H1 (cell line): ENCODE results near the gene EVPL. TPM values are rescaled to one million over a fixed set of nuclear protein-coding genes. Genes with fewer than 3 reads are reported as not detected.

Experiments used
- CTCF ChIA-PET: fragments of 300-600 bp; sonication (Branson Sonifier 250); formaldehyde crosslinking; loops from one replicate; lab custom pipeline; 2021; ENCODE audit not compliant: partially characterized antibody; lab: Charles Lee
- POLR2A ChIA-PET: fragments of 300-600 bp; sonication (Branson Sonifier 250); formaldehyde crosslinking; loops from one replicate; lab custom pipeline; 2021; ENCODE audit warnings: inconsistent platforms; ENCODE audit not compliant: partially characterized antibody; lab: Charles Lee
- DNase-seq, 2 experiments: peaks; one replicate each; pipeline versions ENCODE4 v3.0.0 to v3.0.0-alpha.2; 2010 to 2022; ENCODE audit warnings: low spot score in 2 of 2, low read depth in 1 of 2, mixed read lengths in 1 of 2
- FAIRE-seq: peaks from 2 replicates; lab custom pipeline; 2011; peaks lifted over from hg19 to GRCh38; lab: Jason Lieb, UNC
- H2AFZ ChIP-seq: 2 replicates; pipeline ENCODE4 v1.8.1; 2012; ENCODE audit warnings: low read length, inconsistent platforms
- H2AK5ac ChIP-seq: 2 replicates; pipeline ENCODE4 v1.6.1; 2013; ENCODE audit warnings: low read depth, low read length
- H2BK120ac ChIP-seq: replicated peaks from 2 replicates; pipeline ENCODE3; 2013; ENCODE audit warnings: low read depth, low read length, inconsistent platforms
- H2BK12ac ChIP-seq: 2 replicates; pipeline ENCODE4 v1.6.1; 2013; ENCODE audit warnings: low read depth, low read length
- H2BK15ac ChIP-seq: 2 replicates; pipeline ENCODE4 v1.6.1; 2013; ENCODE audit warnings: low read length
- H2BK20ac ChIP-seq: 2 replicates; pipeline ENCODE4 v1.6.1; 2013; ENCODE audit warnings: low read length
- H2BK5ac ChIP-seq: 2 replicates; pipeline ENCODE4 v1.6.1; 2013; ENCODE audit warnings: low read depth, low read length
- H3K14ac ChIP-seq: 2 replicates; pipeline ENCODE4 v1.6.1; 2013; ENCODE audit warnings: inconsistent platforms; ENCODE audit not compliant: insufficient read length
- H3K18ac ChIP-seq: 2 replicates; pipeline ENCODE4 v1.6.1; 2013; ENCODE audit warnings: low read length; ENCODE audit errors: extremely low read depth
- H3K23ac ChIP-seq: 2 replicates; pipeline ENCODE4 v1.6.1; 2013; ENCODE audit warnings: inconsistent platforms; ENCODE audit not compliant: insufficient read length
- H3K23me2 ChIP-seq: 2 replicates; pipeline ENCODE4 v1.6.1; 2013; ENCODE audit warnings: low read depth, low read length
- H3K27ac ChIP-seq: 2 replicates; pipeline ENCODE4 v1.6.1; 2011; ENCODE audit warnings: low read depth, low read length, inconsistent platforms
- H3K27me3 ChIP-seq, 4 experiments: replicated peaks in 1 of 4; 1 replicate in 1 of 4; 2 replicates in 3 of 4; pipeline versions ENCODE4 v1.6.1 to v1.8.1; 2011 to 2013; ENCODE audit warnings: low read length in 3 of 4, mild to moderate bottlenecking in 3 of 4, inconsistent platforms in 2 of 4, mixed read lengths in 2 of 4, moderate library complexity in 1 of 4; ENCODE audit not compliant: control insufficient read depth in 3 of 4, insufficient read depth in 3 of 4; ENCODE audit errors: extremely low read depth in 1 of 4
- H3K36me3 ChIP-seq, 4 experiments: 2 replicates each; pipeline versions ENCODE4 v1.6.1 to v1.8.1; 2011 to 2013; ENCODE audit warnings: mild to moderate bottlenecking in 4 of 4, low read length in 3 of 4, moderate library complexity in 2 of 4, control low read depth in 1 of 4, inconsistent platforms in 1 of 4; ENCODE audit not compliant: insufficient read depth in 4 of 4, control insufficient read depth in 2 of 4
- H3K4ac ChIP-seq: replicated peaks from 2 replicates; pipeline ENCODE3; 2013; ENCODE audit warnings: low read length, low read depth, mixed read lengths, inconsistent platforms; ENCODE audit not compliant: insufficient read length
- H3K4me1 ChIP-seq, 4 experiments: replicated peaks in 1 of 4; 1 replicate in 1 of 4; 2 replicates in 3 of 4; pipeline versions ENCODE4 v1.6.1 to v1.8.1; 2011 to 2013; ENCODE audit warnings: low read length in 3 of 4, inconsistent platforms in 2 of 4, mixed read lengths in 1 of 4; ENCODE audit not compliant: insufficient read depth in 4 of 4, control insufficient read depth in 3 of 4
- H3K4me2 ChIP-seq, 2 experiments: 2 replicates each; pipeline versions ENCODE4 v1.6.1 to v1.8.1; 2011 to 2013; ENCODE audit warnings: low read depth in 2 of 2, low read length in 2 of 2, control low read depth in 1 of 2, inconsistent platforms in 1 of 2, mild to moderate bottlenecking in 1 of 2; ENCODE audit not compliant: insufficient read depth in 1 of 2
- H3K4me3 ChIP-seq, 4 experiments: fragments of 200-600, 300-600 bp in 1 of 4; sonication (generic), shearing (Covaris generic), sonication (Bioruptor Twin) in 1 of 4; 2 replicates each; pipeline versions ENCODE4 v1.5.1 to v1.8.1; 2011 to 2016; ENCODE audit warnings: low read length in 4 of 4, low read depth in 3 of 4, control low read depth in 2 of 4, inconsistent platforms in 2 of 4, mild to moderate bottlenecking in 2 of 4, mixed read lengths in 1 of 4, moderate library complexity in 1 of 4; ENCODE audit not compliant: insufficient read depth in 2 of 4; ENCODE audit errors: extremely low read depth in 1 of 4
- H3K56ac ChIP-seq: replicated peaks from 2 replicates; pipeline ENCODE3; 2013; ENCODE audit warnings: low read depth, mild to moderate bottlenecking, mixed read lengths, low read length, inconsistent platforms; ENCODE audit not compliant: insufficient read length
- H3K79me1 ChIP-seq: 2 replicates; pipeline ENCODE4 v1.6.1; 2013; ENCODE audit warnings: low read depth, low read length, control low read depth
- H3K79me2 ChIP-seq, 2 experiments: 2 replicates each; pipeline versions ENCODE4 v1.6.1 to v1.8.1; 2012 to 2013; ENCODE audit warnings: low read length in 2 of 2, mild to moderate bottlenecking in 2 of 2, inconsistent platforms in 1 of 2; ENCODE audit not compliant: insufficient read depth in 2 of 2, control insufficient read depth in 1 of 2
- H3K9ac ChIP-seq, 4 experiments: replicated peaks in 1 of 4; 1 replicate in 1 of 4; 2 replicates in 3 of 4; pipeline versions ENCODE4 v1.6.1 to v1.8.1; 2011 to 2013; ENCODE audit warnings: low read depth in 3 of 4, low read length in 3 of 4, control low read depth in 2 of 4, mild to moderate bottlenecking in 2 of 4, moderate library complexity in 2 of 4, inconsistent platforms in 1 of 4; ENCODE audit errors: extremely low read depth in 1 of 4
- H3K9me3 ChIP-seq, 2 experiments: 2 replicates each; pipeline versions ENCODE4 v1.6.1 to v1.8.1; 2012 to 2013; ENCODE audit warnings: mild to moderate bottlenecking in 2 of 2, moderate library complexity in 2 of 2, control low read depth in 1 of 2, inconsistent platforms in 1 of 2, low read depth in 1 of 2, low read length in 1 of 2, mixed read lengths in 1 of 2; ENCODE audit not compliant: insufficient read depth in 2 of 2
- H4K20me1 ChIP-seq, 2 experiments: replicated peaks in 1 of 2; 2 replicates each; pipeline versions ENCODE3 to v1.8.1; 2011 to 2013; ENCODE audit warnings: inconsistent platforms in 2 of 2, low read length in 2 of 2, mild to moderate bottlenecking in 1 of 2; ENCODE audit not compliant: insufficient read depth in 2 of 2, control insufficient read depth in 1 of 2
- H4K5ac ChIP-seq: 2 replicates; pipeline ENCODE4 v1.6.1; 2013; ENCODE audit warnings: low read length, low read depth, mixed read lengths, inconsistent platforms; ENCODE audit not compliant: insufficient read length
- H4K8ac ChIP-seq: 2 replicates; pipeline ENCODE4 v1.8.0; 2013; ENCODE audit warnings: mild to moderate bottlenecking, moderate library complexity, low read length, inconsistent platforms; ENCODE audit not compliant: insufficient read depth; ENCODE audit errors: extremely low read depth
- H4K91ac ChIP-seq: replicated peaks from 2 replicates; pipeline ENCODE3; 2013; ENCODE audit warnings: low read length, mixed read lengths, inconsistent platforms; ENCODE audit not compliant: insufficient read length
- BRCA1 ChIP-seq: IDR thresholded peaks from 2 replicates; pipeline ENCODE4 v1.6.1; 2012; ENCODE audit warnings: low read depth, low read length, improper control_type of control experiment
- EP300 ChIP-seq, 2 experiments: IDR thresholded peaks; 1 replicate in 1 of 2; 2 replicates in 1 of 2; pipeline ENCODE4 v1.6.1; 2011 to 2012; ENCODE audit warnings: low read depth in 2 of 2, low read length in 2 of 2, mild to moderate bottlenecking in 2 of 2, borderline replicate concordance in 1 of 2, inconsistent platforms in 1 of 2, moderate library complexity in 1 of 2
- RNF2 ChIP-seq: fragments of 200-900, 300-1000 bp; sonication (generic); IDR thresholded peaks from 2 replicates; pipeline ENCODE4 v1.7.1; 2016; ENCODE audit warnings: borderline replicate concordance, low read depth, mild to moderate bottlenecking, antibody characterized with exemption, low read length; ENCODE audit not compliant: poor library complexity, severe bottlenecking; ENCODE audit errors: missing control alignments
- SIRT6 ChIP-seq: IDR thresholded peaks from one replicate; pipeline ENCODE4 v1.7.1; 2012; ENCODE audit warnings: low read length, inconsistent platforms
- SUZ12 ChIP-seq: fragments of 200-600 bp; sonication (generic); IDR thresholded peaks from 2 replicates; pipeline ENCODE4 v1.6.1; 2012; ENCODE audit warnings: mild to moderate bottlenecking, inconsistent platforms, low read length, moderate library complexity, mixed read lengths
- ZNF274 ChIP-seq: IDR thresholded peaks from 2 replicates; pipeline ENCODE4 v1.7.0; 2012; ENCODE audit warnings: low read length, borderline replicate concordance; ENCODE audit errors: extremely low read depth
- WGBS, 2 experiments: shearing (Covaris generic) in 1 of 2; methylation state at CpG; one replicate each; pipeline versions ENCODE4 v1.1.6 to v1.1.7; 2013 to 2015; ENCODE audit warnings: low lambda C conversion rate in 2 of 2, mixed read lengths in 2 of 2, inconsistent platforms in 1 of 2, low coverage in 1 of 2, missing lambda C conversion rate in 1 of 2; ENCODE audit not compliant: insufficient replicate concordance in 2 of 2, insufficient coverage in 1 of 2, insufficient read length in 1 of 2; ENCODE audit errors: extremely low coverage in 1 of 2, missing lambda C conversion rate in 1 of 2; 5-methylcytosine and 5-hydroxymethylcytosine counted together
- polyA plus RNA-seq, 7 experiments: library from polyadenylated mRNA; depleted of rRNA in 3 of 7; stranded (reverse) in 5 of 7; unstranded in 2 of 7; fragments of >200 nt in 5 of 7; fragments of 200-250 nt in 2 of 7; gene quantifications; 1 replicate in 5 of 7; 2 replicates in 1 of 7; 4 replicates in 1 of 7; pipeline versions ENCODE4 v1.2.1 to v1.2.3, GENCODE V29; 2011 to 2013; ENCODE audit warnings: missing spikeins in 2 of 7, mixed read lengths in 2 of 7
- total RNA-seq: library from RNA; stranded (reverse); fragmentation: NEBNext Ultra II Directional; extraction: Animal tissue kit (Norgen Biotek cat#: 25700); gene quantifications from 2 replicates; pipeline ENCODE4 v1.2.1, GENCODE V29; 2021
- TF ChIP-seq, protein P1 (sequence below): IDR thresholded peaks from 2 replicates; pipeline ENCODE4 v1.6.1; 2012; ENCODE audit warnings: low read length, inconsistent platforms

EVPL gene
- total and polyA plus RNA-seq, 2 of the 8 experiments (the other 6 are each of a cell fraction or from before 2014, with no cell fraction given): 0.20 to 0.99 TPM

DNA sequence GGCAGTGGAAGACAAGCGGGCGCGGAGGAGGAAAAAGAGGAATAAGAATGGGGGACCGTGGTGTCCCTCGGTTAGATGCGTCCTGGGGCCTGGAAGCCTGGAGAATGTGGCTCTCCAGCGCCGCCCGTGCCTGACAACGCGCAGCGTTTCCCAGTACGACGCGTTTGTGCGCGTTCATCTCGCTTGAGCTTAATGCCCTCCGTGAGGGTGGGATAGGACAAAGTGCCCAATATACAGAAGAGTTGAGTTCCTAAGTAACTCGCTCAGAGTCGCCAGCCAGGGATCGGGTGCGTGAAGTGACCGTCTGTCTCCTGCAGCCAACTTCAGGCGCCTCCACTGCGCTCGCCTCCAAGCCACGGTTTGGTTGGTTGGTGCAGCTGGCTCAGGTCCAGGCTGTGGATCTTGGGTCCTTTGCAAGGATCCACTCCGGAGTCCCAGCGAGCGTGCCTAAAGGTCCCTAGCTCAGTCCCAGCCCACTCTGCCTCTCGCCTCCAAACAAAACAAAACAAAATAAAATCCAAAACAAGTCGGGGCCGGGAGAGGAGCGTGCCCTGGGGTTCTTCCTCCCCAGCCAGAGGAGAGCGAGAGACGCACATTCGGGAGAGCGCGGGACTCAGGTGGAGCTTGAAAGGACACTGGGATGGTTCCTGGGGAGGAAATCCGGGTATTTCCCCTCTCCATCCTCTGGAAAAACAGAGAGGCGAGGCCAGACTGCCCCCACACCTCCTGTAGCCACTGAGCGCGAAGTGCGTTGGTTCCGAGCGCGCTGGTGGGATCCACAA is 48.4 kb upstream of the EVPL start:
- H3K4me3 ChIP-seq: peak overlapping the region; percentile 21 to 60 (median 40); a peak in 5 of 8 replicates
- no peak overlapping the region; the same call in 1 of the 2 replicates for H2AFZ ChIP-seq
- H3K23ac ChIP-seq: no peak overlapping the region
- H3K14ac ChIP-seq: no peak overlapping the region
- no peak overlapping the region for H3K27ac ChIP-seq
- DNase-seq (peak in 1 of 2 experiments; percentile 81), FAIRE-seq (no peak)
- no peaks in the 10 kb centered on the region; a peak in 1 of 8 replicates for H3K36me3 ChIP-seq
- H2BK120ac ChIP-seq: no peak overlapping the region
- H4K8ac ChIP-seq: peak overlapping the region; percentile 7; the same call in 1 of the 2 replicates
- H3K9ac ChIP-seq: no peak overlapping the region; a peak in 1 of 7 replicates
- H2BK5ac ChIP-seq: no peak overlapping the region
- ChIA-PET CTCF (interaction anchor here (0.5 to 7.6 kb wide), 20 partner anchors 8 to 254 kb away, joined by 3 to 36 read pairs (median 4); partner anchors contain the start of genes CDK3 and EXOC7), POLR2A (interaction anchor here (0.6 to 2.9 kb wide), 10 partner anchors 11 to 295 kb away, joined by 3 to 10 read pairs (median 4); partner anchors contain the start of gene EXOC7)
- H3K27me3 ChIP-seq: peaks cover 54 to 72% (median 68%) of the 10 kb centered on the region in 4 experiments
- no peak overlapping the region for H3K18ac ChIP-seq
- H3K79me2 ChIP-seq: peaks cover 3 to 16% of the 10 kb centered on the region in 2 experiments
- H3K79me1 ChIP-seq: peaks cover 6% of the 10 kb centered on the region; the same call in 1 of the 2 replicates
- H3K9me3 ChIP-seq: no peaks in the 10 kb centered on the region
- H3K4me1 ChIP-seq: peaks cover 0 to 54% (median 36%) of the 10 kb centered on the region in 4 experiments; a peak in 6 of 7 replicates
- no peak overlapping the region for H4K91ac ChIP-seq
- H3K4me2 ChIP-seq: peak overlapping the region; percentile 77 to 79
- no peak overlapping the region for H3K56ac ChIP-seq
- H2BK20ac ChIP-seq: peak overlapping the region; percentile 48
- WGBS, 2 experiments: 10% methylated on average over 48 of the region's 48 CpGs; no CpG with 5 or more reads in 1 of the 2 experiments
- no peak overlapping the region for H4K5ac ChIP-seq
- H3K4ac ChIP-seq: no peak overlapping the region
- H2AK5ac ChIP-seq: no peak overlapping the region
- H2BK12ac ChIP-seq: peak overlapping the region; percentile 29; the same call in 1 of the 2 replicates
- H4K20me1 ChIP-seq: peaks cover 2 to 17% of the 10 kb centered on the region in 2 experiments
- H2BK15ac ChIP-seq: peak overlapping the region; percentile 6; the same call in 1 of the 2 replicates
- H3K23me2 ChIP-seq: peaks cover 31% of the 10 kb centered on the region
- TF ChIP-seq SUZ12 (peak; percentile 48), RNF2 (peak; percentile 41), ZNF274 (no peak), SIRT6 (no peak), EP300 (IDR thresholded peaks at IDR 0.05; ENCODE audit: borderline replicate concordance in 1 of 2, low read depth in 2 of 2, low read length in 2 of 2) (no peak), BRCA1 (no peak)
- TF ChIP-seq, protein P1, sequence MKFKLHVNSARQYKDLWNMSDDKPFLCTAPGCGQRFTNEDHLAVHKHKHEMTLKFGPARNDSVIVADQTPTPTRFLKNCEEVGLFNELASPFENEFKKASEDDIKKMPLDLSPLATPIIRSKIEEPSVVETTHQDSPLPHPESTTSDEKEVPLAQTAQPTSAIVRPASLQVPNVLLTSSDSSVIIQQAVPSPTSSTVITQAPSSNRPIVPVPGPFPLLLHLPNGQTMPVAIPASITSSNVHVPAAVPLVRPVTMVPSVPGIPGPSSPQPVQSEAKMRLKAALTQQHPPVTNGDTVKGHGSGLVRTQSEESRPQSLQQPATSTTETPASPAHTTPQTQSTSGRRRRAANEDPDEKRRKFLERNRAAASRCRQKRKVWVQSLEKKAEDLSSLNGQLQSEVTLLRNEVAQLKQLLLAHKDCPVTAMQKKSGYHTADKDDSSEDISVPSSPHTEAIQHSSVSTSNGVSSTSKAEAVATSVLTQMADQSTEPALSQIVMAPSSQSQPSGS: no peak
